ENCODE measurements around the gene UPK3BL2. TPM values are rescaled to one million over a fixed set of nuclear protein-coding genes. Genes with fewer than 3 reads are reported as not detected.
A peak's percentile ranks its signal among the peaks of the same experiment; 100 is the strongest.
"Not testable (repeated sequence)": the region's sequence is repeated elsewhere in the genome, so short reads cannot be mapped to it uniquely, and the experiment has no call there.

UPK3BL2 gene
- total RNA-seq, 2 experiments from 2014 or later, result 21.4 to 22.3 TPM

DNA sequence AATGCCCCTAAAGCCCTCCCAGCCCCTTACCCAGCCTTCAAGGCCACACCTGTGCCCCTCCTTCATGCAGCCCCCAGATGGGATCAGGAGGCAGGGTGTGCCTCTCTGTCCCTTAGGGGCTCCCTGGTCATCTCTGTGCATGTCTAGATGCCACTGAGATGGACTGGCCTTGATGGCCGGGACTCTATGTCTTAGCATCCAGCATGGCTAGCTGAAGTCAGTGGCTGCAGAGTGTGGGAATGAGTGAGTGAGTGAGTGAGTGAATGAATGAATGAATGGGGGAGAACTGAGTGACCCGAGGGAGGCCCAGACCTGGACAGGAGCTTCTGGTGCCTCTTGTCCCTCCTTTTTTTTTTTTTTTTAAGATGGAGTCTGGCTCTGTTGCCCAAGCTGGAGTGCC, 11.4 kb downstream of the UPK3BL2 start:
- H3K27me3 Mint-ChIP-seq; H3K27ac Mint-ChIP-seq; H3K4me1 Mint-ChIP-seq (ENCODE audit: low read depth); intact Hi-C loops (cut with micrococcal nuclease); ATAC-seq; H3K4me3 Mint-ChIP-seq; DNase-seq; H3K36me3 Mint-ChIP-seq (ENCODE audit: low read depth); POLR2A ChIA-PET; H3K9me3 Mint-ChIP-seq; CTCF ChIA-PET: not testable (repeated sequence)

DNA sequence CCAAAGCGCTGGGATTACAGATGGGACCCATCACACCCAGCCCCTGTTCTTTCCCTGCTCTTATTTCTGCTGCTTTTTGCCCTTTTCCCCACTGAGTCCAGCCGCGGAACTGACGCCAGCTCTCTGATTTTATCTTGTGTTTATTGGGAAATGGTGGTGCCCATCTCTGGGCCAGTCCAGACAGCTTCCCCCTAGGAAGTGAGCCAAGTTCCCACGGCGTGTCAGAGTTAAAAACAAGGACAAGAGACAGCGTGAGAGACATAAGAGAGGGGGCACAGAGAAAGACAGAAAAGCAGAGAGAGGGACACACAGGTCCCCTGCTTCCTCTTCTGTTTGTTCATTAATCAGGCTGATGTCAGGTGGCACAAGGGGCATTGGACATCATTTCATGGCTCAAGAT, 11.9 kb downstream of the UPK3BL2 start:
- H3K4me3 Mint-ChIP-seq; H3K9me3 Mint-ChIP-seq; H3K27ac Mint-ChIP-seq; CTCF ChIA-PET; H3K36me3 Mint-ChIP-seq (ENCODE audit: low read depth); H3K27me3 Mint-ChIP-seq; H3K4me1 Mint-ChIP-seq (ENCODE audit: low read depth); DNase-seq; ATAC-seq; intact Hi-C loops (cut with micrococcal nuclease); POLR2A ChIA-PET: not testable (repeated sequence)

DNA sequence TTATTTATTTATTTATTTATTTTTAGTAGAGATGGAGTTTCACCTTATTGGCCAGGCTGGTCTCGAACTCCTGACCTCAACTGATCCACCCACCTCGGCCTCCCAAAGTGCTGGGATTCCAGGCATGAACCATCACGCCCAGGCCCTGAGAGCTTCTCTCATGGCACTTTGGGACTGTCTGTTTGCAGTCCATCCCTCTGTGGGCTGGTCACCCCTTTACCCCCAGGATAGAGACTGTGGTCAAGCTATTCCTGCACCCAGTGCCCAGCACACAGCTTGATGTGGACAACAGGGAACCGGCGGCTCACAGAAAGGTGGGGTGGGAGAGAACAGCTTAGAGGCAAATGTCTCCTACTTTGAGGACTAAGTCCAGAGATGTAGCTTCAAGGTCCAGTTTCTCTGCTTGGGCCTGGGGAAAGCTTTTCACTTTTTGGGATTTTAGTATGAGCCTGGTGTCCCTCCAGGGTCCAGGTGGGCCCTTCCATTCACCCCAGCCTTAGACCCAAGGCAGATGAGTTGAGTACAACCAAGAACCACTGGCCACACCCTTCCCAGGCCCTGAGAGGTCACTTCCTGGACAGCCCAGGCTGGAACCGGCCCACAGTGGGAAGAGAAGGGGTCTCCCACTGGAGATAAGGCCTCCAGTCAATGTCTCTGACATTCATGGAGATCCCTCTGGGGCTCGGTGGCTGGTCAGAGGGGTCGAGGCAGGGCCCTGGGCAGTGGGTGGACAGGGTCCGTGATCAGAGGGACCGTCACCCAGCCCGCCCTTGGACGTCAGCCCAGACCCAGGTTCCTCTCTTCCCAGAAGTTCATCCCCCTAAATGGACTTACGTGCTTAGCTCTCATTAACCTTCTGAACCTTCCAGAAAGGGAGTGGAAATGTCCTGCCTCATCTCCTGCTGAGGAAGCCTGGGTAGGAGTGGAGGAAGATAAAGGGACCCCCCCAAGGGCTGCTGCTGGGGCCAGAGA, 15.4 kb downstream of the UPK3BL2 start:
- H3K9me3 Mint-ChIP-seq; ATAC-seq; DNase-seq; CTCF ChIA-PET; H3K27me3 Mint-ChIP-seq; intact Hi-C loops (cut with micrococcal nuclease); H3K36me3 Mint-ChIP-seq (ENCODE audit: low read depth); H3K4me3 Mint-ChIP-seq; H3K4me1 Mint-ChIP-seq (ENCODE audit: low read depth); POLR2A ChIA-PET; H3K27ac Mint-ChIP-seq: not testable (repeated sequence)

DNA sequence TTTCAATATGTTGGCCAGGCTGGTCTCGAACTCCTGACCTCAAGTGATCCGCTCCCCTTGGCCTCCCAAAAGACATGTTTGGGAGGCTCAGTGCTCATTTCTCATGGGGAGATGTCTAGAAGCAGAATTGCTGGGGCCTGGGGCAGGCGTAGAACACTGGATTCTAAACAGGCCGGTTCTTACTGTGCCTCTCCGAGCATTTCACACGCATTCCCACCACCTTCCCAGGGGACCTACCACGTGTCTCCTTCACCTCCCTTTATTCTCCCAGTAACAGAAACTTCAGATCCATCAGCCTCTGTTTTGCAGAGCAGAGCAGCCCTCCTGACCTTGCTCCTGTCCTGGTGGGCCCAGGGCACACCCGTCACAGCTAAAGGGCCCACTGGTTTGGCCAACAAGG, 16.3 kb downstream of the UPK3BL2 start:
- H3K4me3 Mint-ChIP-seq; DNase-seq; H3K4me1 Mint-ChIP-seq (ENCODE audit: low read depth); CTCF ChIA-PET; POLR2A ChIA-PET; H3K27me3 Mint-ChIP-seq; intact Hi-C loops (cut with micrococcal nuclease); H3K27ac Mint-ChIP-seq; ATAC-seq; H3K36me3 Mint-ChIP-seq (ENCODE audit: low read depth); H3K9me3 Mint-ChIP-seq: not testable (repeated sequence)

DNA sequence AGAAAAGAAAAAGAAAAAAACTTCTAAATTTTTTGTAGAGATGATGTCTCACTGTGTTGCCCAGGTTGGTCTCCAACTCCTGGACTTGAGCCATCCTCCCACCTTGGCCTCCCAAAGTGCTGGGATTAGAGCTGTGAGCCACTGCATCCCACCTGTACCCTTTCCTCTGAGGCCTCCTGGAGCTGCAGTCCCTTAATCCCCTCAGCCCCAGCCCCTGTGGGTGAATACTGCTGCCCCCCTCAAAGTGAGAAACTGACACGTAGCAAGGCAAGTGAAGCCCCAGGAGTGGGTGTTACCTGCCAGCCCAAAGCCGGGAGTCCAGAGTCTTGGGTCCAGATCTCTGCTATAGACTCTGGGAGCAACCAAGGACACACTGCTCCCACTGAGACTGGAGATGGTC, 18.7 kb downstream of the UPK3BL2 start:
- ATAC-seq; CTCF ChIA-PET; DNase-seq; H3K4me3 Mint-ChIP-seq; intact Hi-C loops (cut with micrococcal nuclease); H3K27me3 Mint-ChIP-seq; H3K9me3 Mint-ChIP-seq; POLR2A ChIA-PET; H3K4me1 Mint-ChIP-seq (ENCODE audit: low read depth); H3K27ac Mint-ChIP-seq; H3K36me3 Mint-ChIP-seq (ENCODE audit: low read depth): not testable (repeated sequence)

DNA sequence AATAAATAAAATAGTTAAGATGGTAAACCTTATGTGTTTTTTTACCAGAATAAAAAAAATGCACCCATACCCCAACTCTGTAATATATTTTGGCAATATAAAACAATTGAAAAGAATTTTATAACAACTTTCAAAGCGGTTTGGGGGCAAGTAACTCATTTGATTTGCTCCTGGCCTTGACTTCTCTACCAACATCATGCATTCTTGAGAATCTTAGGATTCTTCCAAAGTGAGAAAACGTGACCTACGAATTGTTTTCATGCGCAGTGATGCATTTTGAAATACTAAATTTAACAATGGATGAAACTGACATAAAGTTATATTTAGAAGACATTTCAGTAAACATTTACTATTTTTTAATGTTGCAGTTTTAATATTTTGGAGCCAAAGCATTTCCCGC, 22.7 kb downstream of the UPK3BL2 start:
- H3K27ac Mint-ChIP-seq; intact Hi-C loops (cut with micrococcal nuclease); ATAC-seq; CTCF ChIA-PET; DNase-seq; H3K36me3 Mint-ChIP-seq (ENCODE audit: low read depth); POLR2A ChIA-PET; H3K9me3 Mint-ChIP-seq; H3K4me1 Mint-ChIP-seq (ENCODE audit: low read depth); H3K4me3 Mint-ChIP-seq; H3K27me3 Mint-ChIP-seq: not testable (repeated sequence)

DNA sequence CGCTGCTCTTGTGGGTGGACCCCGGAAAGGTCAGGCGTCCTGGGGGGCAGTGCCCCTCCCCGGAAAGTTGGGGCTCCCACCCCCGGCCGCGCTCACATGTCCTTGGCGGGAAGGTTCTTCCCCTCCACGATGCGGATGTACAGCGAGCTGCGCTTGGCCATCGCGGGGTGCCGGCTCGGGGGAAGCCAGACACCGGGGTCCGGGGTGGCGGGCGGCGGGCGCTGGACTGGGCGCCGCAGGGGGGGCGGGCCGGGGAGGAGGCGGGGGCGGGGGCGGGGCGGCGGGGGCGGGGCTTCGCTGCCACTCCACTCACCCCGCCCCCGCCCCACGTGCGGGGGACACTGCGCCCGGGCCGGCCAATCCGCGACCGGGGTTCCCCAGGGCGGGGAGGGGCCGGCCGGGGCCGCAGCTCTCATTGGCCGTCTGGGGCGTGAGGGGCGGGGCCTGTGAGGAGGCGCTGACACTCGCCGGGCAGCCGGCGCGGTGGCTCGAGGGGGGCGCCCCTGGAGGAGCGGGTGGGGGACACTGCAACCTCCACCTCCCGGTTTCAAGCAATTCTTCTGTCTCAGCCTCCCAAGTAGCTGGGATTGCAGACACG, 25.8 kb downstream of the UPK3BL2 start, which contains the start of gene RASA4B:
Gene RASA4B, minus strand, starts transcription at position 228 of the 598 bp plus-strand sequence. Its CDS starts 67 bp downstream, at position 161.
- H3K4me1 Mint-ChIP-seq (ENCODE audit: low read depth); intact Hi-C loops (cut with micrococcal nuclease); H3K9me3 Mint-ChIP-seq; POLR2A ChIA-PET; H3K27me3 Mint-ChIP-seq; DNase-seq; CTCF ChIA-PET; H3K27ac Mint-ChIP-seq; H3K36me3 Mint-ChIP-seq (ENCODE audit: low read depth): not testable (repeated sequence)
- ATAC-seq, result peak; percentile 91
- H3K4me3 Mint-ChIP-seq, result peak within 1 kb of the TSS; percentile 36

DNA sequence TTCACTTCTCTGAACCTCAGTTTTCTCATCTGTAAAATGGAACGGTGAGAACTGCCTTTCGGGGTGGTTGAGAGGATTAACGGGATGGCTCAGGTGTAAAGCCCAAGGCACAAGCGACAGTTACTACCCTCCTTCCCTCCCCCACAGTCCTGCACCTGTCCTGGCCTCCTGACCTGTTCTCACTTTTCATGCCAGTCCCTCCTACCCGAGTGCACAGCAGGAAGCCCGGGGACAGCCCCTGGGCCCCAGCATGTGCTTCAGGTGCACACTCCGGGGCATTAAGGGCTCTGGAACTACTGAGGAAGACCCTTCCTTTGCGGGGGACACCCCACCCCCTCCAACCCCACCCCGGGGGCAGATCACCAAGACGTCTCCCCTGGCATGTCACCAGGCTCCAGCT, 26.5 kb downstream of the UPK3BL2 start:
- H3K9me3 Mint-ChIP-seq; intact Hi-C loops (cut with micrococcal nuclease); H3K27me3 Mint-ChIP-seq; H3K4me1 Mint-ChIP-seq (ENCODE audit: low read depth); POLR2A ChIA-PET; H3K36me3 Mint-ChIP-seq (ENCODE audit: low read depth); CTCF ChIA-PET; H3K4me3 Mint-ChIP-seq; H3K27ac Mint-ChIP-seq; DNase-seq: not testable (repeated sequence)
- ATAC-seq, result peak; percentile 56

DNA sequence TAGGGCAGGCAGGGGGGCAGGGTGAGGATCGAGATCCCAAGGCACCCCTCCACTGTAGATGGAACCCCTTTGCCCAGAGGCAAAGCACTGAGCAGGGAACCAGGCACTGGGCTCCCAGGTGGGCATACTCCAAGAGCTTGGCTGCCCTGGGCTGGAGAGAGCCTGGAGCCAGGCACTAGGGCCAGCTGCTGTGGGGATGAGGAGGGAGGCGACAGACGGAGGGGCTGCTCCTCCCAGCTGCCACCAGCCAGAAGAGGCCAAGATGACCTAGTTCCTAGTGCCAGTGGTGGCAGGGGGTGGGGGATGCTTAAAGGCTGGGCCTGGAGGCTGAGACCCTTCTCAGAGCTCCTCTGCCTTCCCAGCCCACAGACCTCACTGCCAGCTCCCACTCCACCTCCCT, 27.6 kb downstream of the UPK3BL2 start:
- POLR2A ChIA-PET; ATAC-seq; H3K27ac Mint-ChIP-seq; H3K27me3 Mint-ChIP-seq; DNase-seq; CTCF ChIA-PET; H3K9me3 Mint-ChIP-seq; intact Hi-C loops (cut with micrococcal nuclease); H3K4me3 Mint-ChIP-seq; H3K4me1 Mint-ChIP-seq (ENCODE audit: low read depth); H3K36me3 Mint-ChIP-seq (ENCODE audit: low read depth): not testable (repeated sequence)

DNA sequence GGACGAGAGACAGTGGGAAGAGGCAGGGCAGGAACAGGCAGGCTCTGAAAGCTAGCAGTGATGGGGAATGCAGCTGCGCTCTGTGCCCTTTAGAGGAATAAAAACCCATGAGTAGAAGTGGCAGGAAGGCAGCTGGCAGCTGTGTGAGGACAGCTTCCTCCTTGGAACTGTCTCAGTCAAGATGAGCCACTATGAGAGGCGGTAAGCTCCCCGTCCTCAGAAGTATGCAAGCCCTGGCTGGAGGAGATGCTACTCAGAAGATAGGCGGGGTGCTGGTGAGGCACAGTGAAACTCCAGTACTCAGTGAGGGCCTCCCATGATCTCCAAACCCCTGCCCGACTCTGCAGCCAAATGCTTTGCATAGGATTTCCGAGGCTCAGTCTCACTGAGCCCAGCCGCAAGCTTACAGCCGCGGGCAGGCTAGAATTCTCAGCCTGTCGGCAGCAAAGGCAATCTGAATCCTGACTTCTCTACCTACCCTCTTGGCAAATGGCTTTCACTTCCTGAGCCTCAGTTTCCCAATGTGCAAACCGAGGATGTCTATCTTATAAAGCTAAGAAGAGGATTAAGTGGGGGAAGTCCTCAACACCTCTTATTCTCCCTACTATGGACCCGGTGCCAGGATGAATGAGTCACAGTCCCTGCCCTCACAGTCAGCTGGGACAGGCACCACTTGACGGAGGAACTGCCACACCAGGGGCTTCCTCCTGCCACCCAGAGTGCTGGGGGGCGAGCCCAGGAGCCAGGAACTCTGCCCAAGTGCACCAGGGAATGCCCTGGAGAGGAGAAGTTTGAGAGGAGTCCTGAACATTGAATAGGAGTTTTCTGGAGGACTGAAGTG, 28.4 kb downstream of the UPK3BL2 start:
- peak; percentile 6 for ATAC-seq
- intact Hi-C loops (cut with micrococcal nuclease); H3K4me3 Mint-ChIP-seq; H3K4me1 Mint-ChIP-seq (ENCODE audit: low read depth); POLR2A ChIA-PET; CTCF ChIA-PET; H3K27ac Mint-ChIP-seq; H3K9me3 Mint-ChIP-seq; H3K27me3 Mint-ChIP-seq; H3K36me3 Mint-ChIP-seq (ENCODE audit: low read depth): not testable (repeated sequence)
- peak; percentile 24 for DNase-seq

DNA sequence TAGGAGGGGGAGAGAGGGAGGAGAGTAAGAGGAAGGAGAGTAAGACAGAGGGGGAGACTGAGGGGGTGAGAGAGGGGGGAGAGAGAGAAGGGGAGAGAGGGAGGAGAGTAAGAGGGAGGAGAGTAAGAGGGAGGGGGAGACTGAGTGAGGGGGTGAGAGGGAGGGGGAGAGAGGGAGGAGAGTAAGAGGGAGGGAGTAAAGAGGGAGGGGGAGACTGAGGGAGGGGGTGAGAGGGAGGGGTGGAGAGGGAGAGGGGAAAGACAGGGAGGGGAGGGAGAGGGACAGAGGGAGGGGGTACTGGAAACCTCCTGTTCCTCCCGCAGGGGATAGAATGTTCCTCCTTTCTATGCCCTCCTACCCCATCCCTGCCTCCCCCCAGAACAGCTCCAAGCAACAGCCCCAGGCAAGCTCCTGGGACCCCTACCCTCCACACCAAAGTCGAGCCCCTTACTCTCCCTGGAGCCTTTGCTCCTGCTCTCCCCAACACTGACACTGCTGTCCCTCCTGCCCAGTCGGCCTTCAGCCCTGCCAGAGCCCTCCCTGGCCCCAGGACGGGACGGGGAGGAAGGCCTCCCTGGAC, 30.8 kb downstream of the UPK3BL2 start:
- peak; percentile 14 for DNase-seq
- POLR2A ChIA-PET; H3K36me3 Mint-ChIP-seq (ENCODE audit: low read depth); H3K4me1 Mint-ChIP-seq (ENCODE audit: low read depth); intact Hi-C loops (cut with micrococcal nuclease); H3K9me3 Mint-ChIP-seq; CTCF ChIA-PET; H3K4me3 Mint-ChIP-seq; ATAC-seq; H3K27ac Mint-ChIP-seq; H3K27me3 Mint-ChIP-seq: not testable (repeated sequence)

Data from activated CD8-positive, alpha-beta T cell treated with anti-CD3 and anti-CD28 coated beads for 36 hours (primary cell).